Measurements from ENCODE around the gene USP2.

DNA sequence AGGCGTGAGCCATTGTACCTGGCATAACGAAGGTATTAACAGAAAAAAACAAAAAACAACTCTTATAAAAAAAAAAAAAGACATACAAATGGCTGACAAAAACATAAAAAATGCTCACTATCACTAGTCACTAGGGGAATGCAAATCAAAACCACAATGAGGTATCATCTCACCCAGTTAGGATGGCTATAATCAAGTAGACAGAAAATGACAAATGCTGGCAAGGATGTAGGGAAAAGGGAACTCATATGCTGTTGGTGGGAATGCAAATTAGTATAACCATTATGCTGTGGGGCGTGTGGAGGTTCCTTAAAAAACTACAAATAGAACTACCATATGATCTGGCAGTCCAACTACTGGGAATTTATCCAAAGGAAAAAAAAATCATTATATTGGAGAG, 24.5 kb upstream of the USP2 start:
- TF ChIP-seq POLR2A (IDR thresholded peaks at IDR 0.05): no peak
- TF ChIP-seq, protein P1, sequence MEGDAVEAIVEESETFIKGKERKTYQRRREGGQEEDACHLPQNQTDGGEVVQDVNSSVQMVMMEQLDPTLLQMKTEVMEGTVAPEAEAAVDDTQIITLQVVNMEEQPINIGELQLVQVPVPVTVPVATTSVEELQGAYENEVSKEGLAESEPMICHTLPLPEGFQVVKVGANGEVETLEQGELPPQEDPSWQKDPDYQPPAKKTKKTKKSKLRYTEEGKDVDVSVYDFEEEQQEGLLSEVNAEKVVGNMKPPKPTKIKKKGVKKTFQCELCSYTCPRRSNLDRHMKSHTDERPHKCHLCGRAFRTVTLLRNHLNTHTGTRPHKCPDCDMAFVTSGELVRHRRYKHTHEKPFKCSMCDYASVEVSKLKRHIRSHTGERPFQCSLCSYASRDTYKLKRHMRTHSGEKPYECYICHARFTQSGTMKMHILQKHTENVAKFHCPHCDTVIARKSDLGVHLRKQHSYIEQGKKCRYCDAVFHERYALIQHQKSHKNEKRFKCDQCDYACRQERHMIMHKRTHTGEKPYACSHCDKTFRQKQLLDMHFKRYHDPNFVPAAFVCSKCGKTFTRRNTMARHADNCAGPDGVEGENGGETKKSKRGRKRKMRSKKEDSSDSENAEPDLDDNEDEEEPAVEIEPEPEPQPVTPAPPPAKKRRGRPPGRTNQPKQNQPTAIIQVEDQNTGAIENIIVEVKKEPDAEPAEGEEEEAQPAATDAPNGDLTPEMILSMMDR (IDR thresholded peaks at IDR 0.05): no peak
